Liver (tissue), 9 donors: ENCODE measurements around the gene USP48. TPM values are rescaled to one million over a fixed set of nuclear protein-coding genes. Genes with fewer than 3 reads are reported as not detected.

ENCODE experiments used
- DNase-seq: peaks from one replicate; pipeline ENCODE4 v3.0.0-alpha.2; 2017; ENCODE audit warnings: low spot score
- H3K27ac ChIP-seq, 2 donors: one replicate each; pipeline ENCODE4 v1.7.0; 2013; ENCODE audit warnings: inconsistent platforms in 2 of 2, low read length in 2 of 2, control low read depth in 1 of 2, low read depth in 1 of 2, mild to moderate bottlenecking in 1 of 2
- H3K27me3 ChIP-seq, 4 donors: one replicate each; pipeline versions ENCODE4 v1.6.1 to v1.7.0; 2013; ENCODE audit warnings: low read length in 3 of 4, inconsistent platforms in 1 of 4, mild to moderate bottlenecking in 1 of 4, moderate library complexity in 1 of 4; ENCODE audit not compliant: control insufficient read depth in 4 of 4, insufficient read depth in 4 of 4
- H3K36me3 ChIP-seq, 4 donors: one replicate each; pipeline versions ENCODE4 v1.6.1 to v1.7.0; 2013; ENCODE audit warnings: low read length in 3 of 4, mild to moderate bottlenecking in 3 of 4, low read depth in 1 of 4, moderate library complexity in 1 of 4; ENCODE audit not compliant: control insufficient read depth in 4 of 4, insufficient read depth in 3 of 4
- H3K4me1 ChIP-seq, 4 donors: one replicate each; pipeline versions ENCODE4 v1.6.1 to v1.7.0; 2013; ENCODE audit warnings: low read length in 3 of 4, mild to moderate bottlenecking in 3 of 4, moderate library complexity in 1 of 4; ENCODE audit not compliant: control insufficient read depth in 4 of 4, insufficient read depth in 4 of 4
- H3K4me3 ChIP-seq, 3 donors: one replicate each; pipeline versions ENCODE4 v1.6.1 to v1.7.0; 2013; ENCODE audit warnings: low read length in 3 of 3, control low read depth in 1 of 3, low read depth in 1 of 3, mild to moderate bottlenecking in 1 of 3
- H3K9ac ChIP-seq, 2 donors: one replicate each; pipeline ENCODE4 v1.7.0; 2013; ENCODE audit warnings: low read length in 2 of 2, mild to moderate bottlenecking in 2 of 2, moderate library complexity in 2 of 2, control low read depth in 1 of 2, low read depth in 1 of 2
- H3K9me3 ChIP-seq, 4 donors: one replicate each; pipeline versions ENCODE4 v1.6.1 to v1.7.0; 2013; ENCODE audit warnings: low read length in 3 of 4; ENCODE audit not compliant: control insufficient read depth in 4 of 4
- ATF3 ChIP-seq: IDR thresholded peaks from 2 replicates; pipeline ENCODE4 v1.6.1; 2016; ENCODE audit warnings: antibody characterized with exemption
- CTCF ChIP-seq: fragments of 150-350 bp; IDR thresholded peaks from 2 replicates; pipeline ENCODE4 v1.5.1; 2017; ENCODE audit warnings: improper control_type of control experiment, low read depth, low read length; ENCODE audit not compliant: missing input control
- EGR1 ChIP-seq, 2 donors: IDR thresholded peaks; 2 replicates each; pipeline ENCODE4 v1.6.1; 2016 to 2018; ENCODE audit warnings: antibody characterized with exemption in 2 of 2, low read depth in 2 of 2
- FOXA2 ChIP-seq: IDR thresholded peaks from 2 replicates; pipeline ENCODE4 v1.6.1; 2016; ENCODE audit warnings: antibody characterized with exemption
- GABPA ChIP-seq, 2 donors: IDR thresholded peaks in 1 of 2; conservative IDR thresholded peaks in 1 of 2; 2 replicates each; pipeline ENCODE4 v1.6.1; 2016; ENCODE audit warnings: antibody characterized with exemption in 2 of 2, mild to moderate bottlenecking in 1 of 2, moderate library complexity in 1 of 2
- HNF4A ChIP-seq, 2 donors: conservative IDR thresholded peaks; 2 replicates each; pipeline ENCODE4 v1.6.1; 2016; ENCODE audit warnings: antibody characterized with exemption in 2 of 2, mild to moderate bottlenecking in 2 of 2
- HNF4G ChIP-seq: IDR thresholded peaks from 2 replicates; pipeline ENCODE4 v1.6.1; 2016; ENCODE audit warnings: antibody characterized with exemption
- JUND ChIP-seq, 2 donors: IDR thresholded peaks; 2 replicates each; pipeline ENCODE4 v1.6.1; 2016; ENCODE audit warnings: antibody characterized with exemption in 2 of 2
- MAX ChIP-seq: IDR thresholded peaks from 2 replicates; pipeline ENCODE4 v1.6.1; 2016; ENCODE audit warnings: antibody characterized with exemption
- NR2F2 ChIP-seq: IDR thresholded peaks from 2 replicates; pipeline ENCODE4 v1.6.1; 2016; ENCODE audit warnings: antibody characterized with exemption
- RAD21 ChIP-seq, 2 donors: IDR thresholded peaks; 2 replicates each; pipeline ENCODE4 v1.6.1; 2016; ENCODE audit warnings: antibody characterized with exemption in 2 of 2, mild to moderate bottlenecking in 2 of 2
- REST ChIP-seq: IDR thresholded peaks from 2 replicates; pipeline ENCODE4 v1.6.1; 2016; ENCODE audit warnings: antibody characterized with exemption, mild to moderate bottlenecking
- RXRA ChIP-seq, 2 donors: IDR thresholded peaks; 2 replicates each; pipeline ENCODE4 v1.6.1; 2017 to 2018; ENCODE audit warnings: antibody characterized with exemption in 2 of 2, mild to moderate bottlenecking in 1 of 2
- SP1 ChIP-seq: IDR thresholded peaks from 2 replicates; pipeline ENCODE4 v1.6.1; 2018; ENCODE audit warnings: antibody characterized with exemption, mild to moderate bottlenecking
- TAF1 ChIP-seq: conservative IDR thresholded peaks from 2 replicates; pipeline ENCODE4 v1.6.1; 2016; ENCODE audit warnings: antibody characterized with exemption, mild to moderate bottlenecking
- YY1 ChIP-seq: IDR thresholded peaks from 2 replicates; pipeline ENCODE4 v1.6.1; 2016; ENCODE audit warnings: antibody characterized with exemption, mild to moderate bottlenecking
- ZBTB33 ChIP-seq: IDR thresholded peaks from 2 replicates; pipeline ENCODE4 v1.6.1; 2016; ENCODE audit warnings: antibody characterized with exemption
- WGBS: extraction: QIAGEN DNeasy Blood & Tissue Kit; methylation state at CpG from one replicate; pipeline ENCODE4 v1.1.7; 2013; 5-methylcytosine and 5-hydroxymethylcytosine counted together
- polyA plus RNA-seq, 2 donors: library from polyadenylated mRNA; stranded (reverse) in 1 of 2; unstranded in 1 of 2; fragments of 200-250 nt in 1 of 2; fragments of >200 nt in 1 of 2; fragmentation: Nextera tagmentation in 1 of 2; extraction: Ambion mirVana in 1 of 2; gene quantifications; one replicate each; pipeline versions ENCODE4 v1.2.1 to v1.2.3, GENCODE V29; 2013 to 2015
- total RNA-seq, 2 donors: library from RNA; depleted of rRNA; stranded (reverse); fragments of >200 nt; gene quantifications; one replicate each; pipeline ENCODE4 v1.2.3, GENCODE V29; 2014
- donor health status: healthy.
- donor health status: healthy.
- donor health status: healthy.
- donor health status: healthy.
- donor health status: healthy.

Gene USP48
- total and polyA plus RNA-seq, 4 donors = 7.8 to 34.9 (median 23.1) TPM

GRCh38 chr1:21649315-21649714, 133.6 kb downstream of the USP48 start:
- Histone ChIP-seq H3K4me3 (no peak overlapping the region), H3K9ac (no peak overlapping the region), H3K9me3 (no peaks in the 10 kb centered on the region), H3K36me3 (no peaks in the 10 kb centered on the region), H3K4me1 (peaks cover 0 to 8% (median 4%) of the 10 kb centered on the region in 4 donors), H3K27ac (no peak overlapping the region), H3K27me3 (no peaks in the 10 kb centered on the region)
- DNase-seq = no peak
- TF ChIP-seq ZBTB33 = no peak
- TF ChIP-seq SP1 = no peak
- TF ChIP-seq YY1 = no peak
- no peak for TF ChIP-seq MAX
- TF ChIP-seq TAF1 = no peak
- no peak for TF ChIP-seq RAD21 (IDR thresholded peaks at IDR 0.05)
- no peak for TF ChIP-seq NR2F2
- no peak for TF ChIP-seq HNF4G
- no peak for TF ChIP-seq FOXA2
- no peak for TF ChIP-seq REST
- TF ChIP-seq EGR1 (IDR thresholded peaks at IDR 0.05; ENCODE audit: low read depth in 2 of 2) = no peak
- no peak for TF ChIP-seq HNF4A (conservative IDR thresholded peaks at IDR 0.05)
- no peak for TF ChIP-seq GABPA (IDR thresholded peaks at IDR 0.05 in 1 of 2, conservative IDR thresholded peaks at IDR 0.05 in 1 of 2)
- TF ChIP-seq CTCF = no peak
- 72% methylated on average over 2 of the region's 2 CpGs for WGBS

GRCh38 chr1:21648791-21649190, 134.2 kb downstream of the USP48 start:
- WGBS = 84% methylated on average over 10 of the region's 10 CpGs
- Histone ChIP-seq H3K9me3 (no peaks in the 10 kb centered on the region), H3K4me3 (no peak overlapping the region), H3K9ac (no peak overlapping the region), H3K36me3 (no peaks in the 10 kb centered on the region), H3K27me3 (no peaks in the 10 kb centered on the region), H3K27ac (no peak overlapping the region), H3K4me1 (peaks cover 0 to 8% (median 4%) of the 10 kb centered on the region in 4 donors)
- DNase-seq = no peak
- TF ChIP-seq JUND (IDR thresholded peaks at IDR 0.05) = no peak
- TF ChIP-seq FOXA2 = no peak
- TF ChIP-seq EGR1 (IDR thresholded peaks at IDR 0.05; ENCODE audit: low read depth in 2 of 2) = no peak
- no peak for TF ChIP-seq CTCF
- TF ChIP-seq HNF4A (conservative IDR thresholded peaks at IDR 0.05) = no peak
- no peak for TF ChIP-seq YY1
- no peak for TF ChIP-seq ATF3
- no peak for TF ChIP-seq HNF4G
- TF ChIP-seq SP1 = no peak
- TF ChIP-seq GABPA (IDR thresholded peaks at IDR 0.05 in 1 of 2, conservative IDR thresholded peaks at IDR 0.05 in 1 of 2) = no peak
- TF ChIP-seq RXRA (IDR thresholded peaks at IDR 0.05) = no peak
- TF ChIP-seq TAF1 = no peak
- TF ChIP-seq REST = no peak
